ENCODE results near the gene SMIM1.
A peak's percentile ranks its signal among the peaks of the same experiment; 100 is the strongest.

SMIM1 gene

DNA sequence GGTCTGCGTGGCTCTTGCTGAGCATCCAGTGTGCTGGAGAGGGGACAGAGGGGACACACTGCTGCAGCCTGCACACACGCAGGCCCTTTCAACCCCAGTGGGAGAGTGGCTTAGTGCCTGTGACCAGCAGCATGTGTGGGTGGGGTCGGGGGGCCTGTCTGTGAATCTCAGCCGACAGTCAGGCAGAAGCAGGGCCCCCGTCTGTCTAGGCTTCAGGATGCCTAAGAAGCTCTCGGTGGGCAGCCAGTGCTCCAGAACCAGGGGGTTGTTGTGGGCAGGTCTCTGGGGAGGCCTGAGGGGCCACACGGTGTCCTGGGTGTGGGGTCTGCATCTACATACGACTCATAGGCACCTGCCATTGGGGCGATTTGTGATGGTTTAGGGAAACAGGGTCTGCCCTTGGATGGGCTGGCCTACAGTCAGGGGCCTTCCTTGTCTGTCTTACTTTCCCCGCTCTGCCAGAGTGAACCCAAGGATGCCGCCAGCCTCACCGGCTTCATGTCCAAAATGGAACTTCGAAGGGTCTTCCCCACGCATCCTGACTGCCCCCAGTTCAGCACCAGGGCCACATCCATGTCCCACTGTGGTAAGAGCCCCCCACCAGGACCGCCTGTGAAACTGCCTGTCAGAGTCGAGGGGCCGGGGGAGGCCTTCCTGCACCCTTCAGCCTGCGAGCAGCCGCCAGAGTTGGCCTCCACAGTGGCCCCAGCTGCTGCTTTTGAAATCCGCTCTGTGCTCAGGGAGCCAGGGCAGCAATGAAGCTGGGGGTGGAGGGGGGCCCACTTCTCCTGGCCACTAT lies 18.7 kb upstream of the SMIM1 start:
- TF ChIP-seq, protein P1, sequence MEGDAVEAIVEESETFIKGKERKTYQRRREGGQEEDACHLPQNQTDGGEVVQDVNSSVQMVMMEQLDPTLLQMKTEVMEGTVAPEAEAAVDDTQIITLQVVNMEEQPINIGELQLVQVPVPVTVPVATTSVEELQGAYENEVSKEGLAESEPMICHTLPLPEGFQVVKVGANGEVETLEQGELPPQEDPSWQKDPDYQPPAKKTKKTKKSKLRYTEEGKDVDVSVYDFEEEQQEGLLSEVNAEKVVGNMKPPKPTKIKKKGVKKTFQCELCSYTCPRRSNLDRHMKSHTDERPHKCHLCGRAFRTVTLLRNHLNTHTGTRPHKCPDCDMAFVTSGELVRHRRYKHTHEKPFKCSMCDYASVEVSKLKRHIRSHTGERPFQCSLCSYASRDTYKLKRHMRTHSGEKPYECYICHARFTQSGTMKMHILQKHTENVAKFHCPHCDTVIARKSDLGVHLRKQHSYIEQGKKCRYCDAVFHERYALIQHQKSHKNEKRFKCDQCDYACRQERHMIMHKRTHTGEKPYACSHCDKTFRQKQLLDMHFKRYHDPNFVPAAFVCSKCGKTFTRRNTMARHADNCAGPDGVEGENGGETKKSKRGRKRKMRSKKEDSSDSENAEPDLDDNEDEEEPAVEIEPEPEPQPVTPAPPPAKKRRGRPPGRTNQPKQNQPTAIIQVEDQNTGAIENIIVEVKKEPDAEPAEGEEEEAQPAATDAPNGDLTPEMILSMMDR (IDR thresholded peaks at IDR 0.05): no peak
- Mint-ChIP-seq H3K4me1 (peaks cover 13% of the 10 kb centered on the region), H3K27me3 (ENCODE audit: low read depth, poor library complexity) (peaks cover 31% of the 10 kb centered on the region), H3K4me3 (no peak overlapping the region), H3K27ac (no peak overlapping the region), H3K9me3 (no peaks in the 10 kb centered on the region), H3K36me3 (ENCODE audit: low read depth) (no peaks in the 10 kb centered on the region)
- no peak for DNase-seq

DNA sequence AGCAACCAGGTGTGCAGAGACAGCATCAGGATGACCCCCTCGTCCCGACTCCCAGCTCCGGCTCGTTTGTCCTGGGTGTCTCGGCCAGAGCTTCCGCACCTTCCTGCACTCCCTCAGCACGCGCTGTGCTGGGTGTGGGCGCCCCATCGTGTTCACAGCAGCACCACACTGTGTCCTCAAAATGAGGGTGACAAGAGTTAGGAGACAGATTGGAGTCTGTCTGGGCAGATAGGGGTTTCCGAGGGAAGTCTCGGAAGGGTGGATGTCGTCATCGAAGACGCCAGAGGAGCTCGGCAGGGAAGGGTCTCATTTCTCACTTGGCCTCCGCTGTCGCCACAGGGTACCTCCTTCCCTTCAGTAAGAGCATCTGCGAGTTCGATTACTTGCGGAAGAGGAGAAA lies 16.2 kb upstream of the SMIM1 start:
- Mint-ChIP-seq H3K4me3 (no peak overlapping the region), H3K36me3 (ENCODE audit: low read depth) (no peaks in the 10 kb centered on the region), H3K27me3 (ENCODE audit: low read depth, poor library complexity) (peaks cover 44% of the 10 kb centered on the region), H3K4me1 (peaks cover 2% of the 10 kb centered on the region), H3K9me3 (peaks cover 17% of the 10 kb centered on the region), H3K27ac (no peak overlapping the region)
- TF ChIP-seq, protein P1 (IDR thresholded peaks at IDR 0.05): no peak
- no peak for DNase-seq

DNA sequence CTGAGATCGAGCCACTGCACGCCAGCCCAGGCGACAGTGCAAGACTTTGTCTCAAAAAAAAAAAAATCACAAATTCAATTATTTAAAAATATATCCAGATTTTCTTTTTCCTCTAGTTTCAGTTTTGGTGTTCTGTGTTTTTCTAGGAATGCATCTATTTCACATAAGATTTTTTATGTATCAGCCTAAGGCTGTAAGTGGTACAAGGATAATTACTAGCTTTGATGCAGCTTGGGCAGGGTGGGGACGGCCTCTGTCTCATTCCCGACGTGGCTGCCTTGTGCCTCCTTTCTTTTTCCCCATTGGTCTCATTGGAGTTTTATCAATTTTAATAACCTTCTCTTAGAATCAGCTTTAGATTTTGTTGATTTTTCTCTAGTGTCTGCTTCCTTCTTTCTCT lies 13.4 kb upstream of the SMIM1 start:
- peaks cover 17% of the 10 kb centered on the region for H3K9me3 Mint-ChIP-seq
- H3K36me3 Mint-ChIP-seq (ENCODE audit: low read depth): no peaks in the 10 kb centered on the region

DNA sequence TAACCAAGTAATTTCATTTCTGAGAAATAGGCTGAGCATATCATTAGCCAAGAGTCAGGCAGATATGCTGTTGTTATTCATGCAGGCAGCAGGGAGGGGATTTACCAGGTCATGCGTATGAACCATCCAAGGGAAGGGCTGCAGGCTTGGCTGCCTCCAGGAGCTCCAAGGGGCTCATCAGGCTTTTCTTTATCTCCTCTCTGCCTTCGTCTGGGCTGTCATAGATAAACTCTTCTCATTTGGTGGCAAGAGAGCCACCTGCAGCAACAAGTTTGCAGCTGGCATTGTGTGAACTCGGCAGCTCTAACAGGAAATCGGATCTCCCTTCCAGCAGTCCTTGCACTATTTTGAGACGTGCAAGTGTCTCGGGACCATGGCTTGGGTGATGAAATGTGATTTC lies 12.8 kb upstream of the SMIM1 start:
- TF ChIP-seq, protein P1 (IDR thresholded peaks at IDR 0.05): no peak
- no peak for DNase-seq
- Mint-ChIP-seq H3K27ac (no peak overlapping the region), H3K9me3 (peaks cover 17% of the 10 kb centered on the region), H3K27me3 (ENCODE audit: low read depth, poor library complexity) (peaks cover 48% of the 10 kb centered on the region), H3K4me3 (no peak overlapping the region), H3K4me1 (peaks cover 4% of the 10 kb centered on the region), H3K36me3 (ENCODE audit: low read depth) (no peaks in the 10 kb centered on the region)

More for the DNA sequence above, 13.4 kb upstream of the SMIM1 start:
- Mint-ChIP-seq H3K27ac (no peak overlapping the region), H3K27me3 (ENCODE audit: low read depth, poor library complexity) (peaks cover 42% of the 10 kb centered on the region), H3K4me1 (peaks cover 4% of the 10 kb centered on the region), H3K4me3 (no peak overlapping the region)
- DNase-seq: no peak
- TF ChIP-seq, protein P1 (IDR thresholded peaks at IDR 0.05): no peak

DNA sequence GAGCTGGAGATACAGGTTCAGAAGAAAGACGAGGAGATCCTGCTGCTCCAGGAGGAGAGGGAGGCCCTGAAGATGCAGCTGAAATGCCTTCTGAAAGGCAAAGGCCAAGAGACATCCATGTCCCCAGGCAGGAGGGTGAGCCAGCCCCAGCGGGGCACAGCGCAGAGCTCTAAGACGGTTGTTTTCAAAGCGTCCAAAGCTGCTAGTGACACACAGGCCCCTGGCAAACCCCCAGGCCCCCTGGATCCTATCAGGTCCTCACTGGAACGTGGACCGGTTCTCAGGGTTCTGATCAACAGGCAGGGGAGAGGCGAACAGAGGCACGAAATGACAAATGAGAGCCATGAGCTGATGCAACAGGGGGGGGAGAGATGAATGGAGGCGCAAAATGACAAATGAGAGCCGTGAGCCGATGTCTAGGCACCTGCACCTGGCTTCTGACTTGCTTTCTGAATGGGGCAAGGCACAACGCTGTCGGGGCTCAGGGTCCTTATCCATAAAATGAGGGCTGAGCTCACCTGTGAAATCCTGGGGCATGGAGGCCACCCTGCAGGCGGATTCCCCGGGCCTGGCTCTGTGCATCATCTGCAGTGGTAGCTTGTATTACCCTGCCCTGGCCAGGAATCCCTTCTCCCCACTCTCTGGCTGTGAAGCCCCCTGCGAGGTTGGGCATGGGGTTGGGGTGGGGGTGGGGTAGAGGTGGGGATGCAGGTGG lies 11.1 kb upstream of the SMIM1 start:
- Mint-ChIP-seq H3K4me3 (no peak overlapping the region), H3K9me3 (peaks cover 32% of the 10 kb centered on the region), H3K27ac (peak overlapping the region; percentile 65), H3K27me3 (ENCODE audit: low read depth, poor library complexity) (peaks cover 43% of the 10 kb centered on the region), H3K36me3 (ENCODE audit: low read depth) (no peaks in the 10 kb centered on the region), H3K4me1 (peaks cover 4% of the 10 kb centered on the region)
- no peak for DNase-seq
- TF ChIP-seq, protein P1 (IDR thresholded peaks at IDR 0.05): no peak

All from nephron progenitor cell (in vitro differentiated cells).